Adrenal gland (tissue), 12 donors: Measurements from ENCODE around the gene ALPK3. TPM values are rescaled to one million over a fixed set of nuclear protein-coding genes. Genes with fewer than 3 reads are reported as not detected.

Experiments
- DNase-seq, 7 donors: peaks; one replicate each; pipeline ENCODE4 v3.0.0-alpha.2; 2019 to 2020
- H3K27ac ChIP-seq, 5 donors: fragments of 200-600 bp; sonication (generic) in 4 of 5; 1 replicate in 3 of 5; 2 replicates in 2 of 5; pipeline versions ENCODE4 v1.5.1 to v1.8.0; 2016 to 2020; ENCODE audit warnings: mild to moderate bottlenecking in 1 of 5
- H3K27me3 ChIP-seq: fragments of 200-600 bp; 2 replicates; pipeline ENCODE4 v1.8.0; 2021
- H3K36me3 ChIP-seq, 2 donors: fragments of 200-600 bp; replicated peaks in 1 of 2; 1 replicate in 1 of 2; 2 replicates in 1 of 2; pipeline versions ENCODE4 v1.5.1 to v1.8.0; 2018 to 2022
- H3K4me1 ChIP-seq, 2 donors: fragments of 200-600 bp; replicated peaks in 1 of 2; 1 replicate in 1 of 2; 2 replicates in 1 of 2; pipeline versions ENCODE4 v1.5.1 to v1.8.0; 2018 to 2021
- H3K4me3 ChIP-seq, 4 donors: fragments of 200-600 bp; sonication (generic) in 3 of 4; one replicate each; pipeline ENCODE4 v1.5.1; 2016 to 2018
- H3K9me3 ChIP-seq, 3 donors: fragments of 200-600 bp; sonication (generic) in 1 of 3; replicated peaks in 1 of 3; 1 replicate in 2 of 3; 2 replicates in 1 of 3; pipeline versions ENCODE4 v1.5.1 to v1.8.0; 2016 to 2021
- POLR2A ChIP-seq, 2 donors: fragments of 450-650 bp; IDR thresholded peaks; one replicate each; pipeline ENCODE4 v1.6.1; 2017; ENCODE audit warnings: antibody characterized with exemption in 2 of 2, mild to moderate bottlenecking in 2 of 2, moderate library complexity in 1 of 2
- WGBS, 4 donors: extraction: QIAGEN DNeasy Blood & Tissue Kit in 2 of 4; methylation state at CpG; one replicate each; pipeline versions ENCODE4 v1.1.5 to v1.1.7; 2013 to 2017; 5-methylcytosine and 5-hydroxymethylcytosine counted together
- intact Hi-C, 2 donors: fragments of 100-400 bp; cut with DNase I; formaldehyde crosslinking; loops; one replicate each; pipeline versions ENCODE4 v1.14.1 to v1.15.0; 2022 to 2023
- polyA plus RNA-seq, 3 donors: library from polyadenylated mRNA; stranded (reverse); fragments of 200-250 nt in 2 of 3; fragments of 350-450 nt in 1 of 3; fragmentation: Illumina TruSeq in 1 of 3; extraction: RNeasy Lipid Tissue Mini Kit (QIAGEN cat#74804) in 1 of 3; gene quantifications; one replicate each; pipeline ENCODE4 v1.2.3, GENCODE V29; 2013 to 2014
- total RNA-seq, 9 donors: library from RNA; depleted of rRNA in 4 of 9; stranded (reverse); fragments of >200 nt in 4 of 9; fragments of 120-200 nt in 1 of 9; fragmentation: NEBNext Ultra II Directional in 1 of 9; extraction: Animal tissue kit (Norgen Biotek cat#: 25700) in 1 of 9; gene quantifications; one replicate each; pipeline versions ENCODE4 v1.1.0 to v1.2.4, GENCODE V29; 2013 to 2023
- TF ChIP-seq, protein P1 (sequence below), 6 experiments: fragments of 450-650 bp in 4 of 6; fragments of 200-600 bp in 2 of 6; sonication (generic) in 1 of 6; IDR thresholded peaks; 1 replicate in 5 of 6; 2 replicates in 1 of 6; pipeline versions ENCODE4 v1.5.1 to v1.8.0; 2016 to 2021; ENCODE audit warnings: antibody characterized with exemption in 6 of 6, mild to moderate bottlenecking in 2 of 6, moderate library complexity in 1 of 6
- donor health status: healthy with polysubstance abuse.
- donor health status: Bipolar disorder and iron deficiency.
- donor health status: DM: yes; HTN: yes; CAD: no.
- donor health status: DM: no; HTN: no; CAD: no.
- donor health status: DM: no; HTN: no; CAD: no.
- donor health status: DM: yes; HTN: yes; CAD: no.

The ALPK3 gene
- total and polyA plus RNA-seq, 12 donors: 5.8 to 39.3 (median 15.9) TPM

DNA sequence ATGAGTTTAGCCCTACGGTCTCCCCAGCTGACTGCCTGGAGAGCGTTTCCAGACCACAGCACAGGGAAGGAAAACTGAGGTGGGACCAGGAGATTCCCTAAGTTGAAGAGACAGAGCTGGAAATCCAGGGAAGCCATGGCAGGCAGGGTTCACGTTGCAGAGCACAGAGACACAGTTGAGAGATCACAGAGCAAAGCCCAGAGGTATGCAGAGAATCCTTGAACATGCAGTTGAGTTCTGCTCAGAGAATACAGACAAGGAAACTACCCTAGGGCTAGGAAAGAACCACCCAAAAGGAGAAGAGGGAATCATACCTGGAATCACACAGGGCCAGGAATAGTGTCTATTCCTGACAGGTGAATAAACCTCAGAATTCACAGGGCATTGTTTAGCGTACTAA lies 81.6 kb downstream of the ALPK3 start:
- Histone ChIP-seq H3K27me3 (no peaks in the 10 kb centered on the region), H3K36me3 (no peaks in the 10 kb centered on the region), H3K27ac (no peak overlapping the region), H3K4me3 (no peak overlapping the region), H3K9me3 (peaks cover 0 to 5% (median 0%) of the 10 kb centered on the region in 3 donors), H3K4me1 (no peaks in the 10 kb centered on the region)
- intact Hi-C loops: no loop called here
- WGBS, 4 donors: 83 to 89% (median 85%) methylated on average over 4 of the region's 4 CpGs
- TF ChIP-seq POLR2A (IDR thresholded peaks at IDR 0.05): no peak
- TF ChIP-seq, protein P1, sequence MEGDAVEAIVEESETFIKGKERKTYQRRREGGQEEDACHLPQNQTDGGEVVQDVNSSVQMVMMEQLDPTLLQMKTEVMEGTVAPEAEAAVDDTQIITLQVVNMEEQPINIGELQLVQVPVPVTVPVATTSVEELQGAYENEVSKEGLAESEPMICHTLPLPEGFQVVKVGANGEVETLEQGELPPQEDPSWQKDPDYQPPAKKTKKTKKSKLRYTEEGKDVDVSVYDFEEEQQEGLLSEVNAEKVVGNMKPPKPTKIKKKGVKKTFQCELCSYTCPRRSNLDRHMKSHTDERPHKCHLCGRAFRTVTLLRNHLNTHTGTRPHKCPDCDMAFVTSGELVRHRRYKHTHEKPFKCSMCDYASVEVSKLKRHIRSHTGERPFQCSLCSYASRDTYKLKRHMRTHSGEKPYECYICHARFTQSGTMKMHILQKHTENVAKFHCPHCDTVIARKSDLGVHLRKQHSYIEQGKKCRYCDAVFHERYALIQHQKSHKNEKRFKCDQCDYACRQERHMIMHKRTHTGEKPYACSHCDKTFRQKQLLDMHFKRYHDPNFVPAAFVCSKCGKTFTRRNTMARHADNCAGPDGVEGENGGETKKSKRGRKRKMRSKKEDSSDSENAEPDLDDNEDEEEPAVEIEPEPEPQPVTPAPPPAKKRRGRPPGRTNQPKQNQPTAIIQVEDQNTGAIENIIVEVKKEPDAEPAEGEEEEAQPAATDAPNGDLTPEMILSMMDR (IDR thresholded peaks at IDR 0.05): no peak
- DNase-seq: no peak

DNA sequence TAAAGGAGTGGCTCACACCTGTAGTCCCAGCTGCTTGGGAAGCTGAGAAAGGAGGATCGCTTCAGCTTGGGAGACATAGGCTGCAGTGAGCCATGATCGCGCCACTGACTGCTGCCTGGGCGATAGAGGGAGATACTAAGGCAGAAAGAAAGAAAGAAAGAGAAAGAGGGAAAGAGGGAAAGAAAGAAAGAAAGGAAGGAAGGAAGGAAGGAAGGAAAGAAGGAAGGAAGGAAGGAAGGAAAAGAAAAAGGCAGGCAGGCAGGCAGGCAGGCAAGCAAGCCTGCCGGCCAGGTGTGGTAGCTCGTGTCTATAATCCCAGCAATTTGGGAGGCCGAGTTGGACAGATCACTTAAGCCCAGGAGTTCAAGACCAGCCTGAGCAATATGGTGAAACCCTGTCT lies 82.6 kb downstream of the ALPK3 start:
- WGBS, 4 donors: 88 to 93% (median 89%) methylated on average over 7 of the region's 7 CpGs
- intact Hi-C loops: no loop called here
- H3K4me3 ChIP-seq: no peak overlapping the region
- no peaks in the 10 kb centered on the region for H3K27me3 ChIP-seq
- H3K36me3 ChIP-seq: no peaks in the 10 kb centered on the region
- H3K9me3 ChIP-seq: peaks cover 0 to 5% (median 0%) of the 10 kb centered on the region in 3 donors
- no peak for TF ChIP-seq POLR2A (IDR thresholded peaks at IDR 0.05)
- TF ChIP-seq, protein P1 (IDR thresholded peaks at IDR 0.05): no peak
- H3K27ac ChIP-seq: no peak overlapping the region
- DNase-seq: no peak
- H3K4me1 ChIP-seq: no peaks in the 10 kb centered on the region

DNA sequence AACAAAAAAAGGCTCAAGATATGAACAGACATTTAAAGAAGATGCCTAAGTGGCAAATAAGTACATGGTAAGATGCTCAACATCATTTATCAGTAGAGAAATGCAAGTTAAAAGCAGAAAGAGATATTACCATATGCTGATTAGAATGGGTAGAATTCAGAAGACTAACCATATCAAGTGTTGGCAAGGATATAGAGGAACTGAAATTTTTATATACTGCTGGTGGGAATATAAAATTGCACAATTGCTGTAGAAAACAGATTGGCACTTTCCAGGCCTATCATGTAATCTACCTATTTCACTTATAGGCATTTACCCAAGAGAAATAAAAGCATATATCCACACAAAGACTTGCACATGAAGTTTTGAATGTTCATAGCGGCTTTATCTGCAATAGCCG lies 84.4 kb downstream of the ALPK3 start:
- H3K27ac ChIP-seq: no peak overlapping the region
- 96 to 99% (median 98%) methylated on average over 2 of the region's 2 CpGs for WGBS, 4 donors
- no peak overlapping the region for H3K4me3 ChIP-seq
- intact Hi-C loops: no loop called here
- H3K36me3 ChIP-seq: no peaks in the 10 kb centered on the region
- H3K4me1 ChIP-seq: no peaks in the 10 kb centered on the region
- H3K27me3 ChIP-seq: no peaks in the 10 kb centered on the region
- TF ChIP-seq POLR2A (IDR thresholded peaks at IDR 0.05): no peak
- TF ChIP-seq, protein P1 (IDR thresholded peaks at IDR 0.05): no peak
- DNase-seq: no peak
- peaks cover 0 to 5% (median 0%) of the 10 kb centered on the region in 3 donors for H3K9me3 ChIP-seq

DNA sequence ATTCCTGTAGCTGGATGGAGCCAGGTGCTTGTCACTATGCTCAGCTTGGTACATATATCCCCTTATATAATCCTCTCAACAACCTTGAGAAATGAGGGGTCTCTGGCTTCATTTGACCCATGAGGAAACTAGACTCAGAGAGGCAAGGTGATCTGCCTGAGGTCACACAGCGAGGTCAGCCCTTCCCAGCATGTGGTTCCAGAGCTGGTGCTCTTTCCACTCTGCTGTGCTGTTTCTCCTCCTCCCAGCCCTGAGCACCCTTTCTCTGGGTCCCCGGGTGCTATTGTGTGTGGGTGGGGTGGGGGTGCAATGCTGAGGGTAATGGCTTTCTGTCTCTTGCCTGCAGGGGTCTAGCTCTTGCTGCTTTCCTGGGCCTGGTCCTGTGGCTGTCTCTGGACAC lies 86.6 kb downstream of the ALPK3 start:
- Histone ChIP-seq H3K27me3 (no peaks in the 10 kb centered on the region), H3K36me3 (no peaks in the 10 kb centered on the region), H3K4me1 (peaks cover 11 to 18% of the 10 kb centered on the region in 2 donors), H3K9me3 (peaks cover 0 to 5% (median 0%) of the 10 kb centered on the region in 3 donors), H3K4me3 (no peak overlapping the region), H3K27ac (no peak overlapping the region)
- 92 to 100% (median 95%) methylated on average over 1 to 2 of the region's 2 CpGs; no CpG with 5 or more reads in 1 of the 4 donors for WGBS, 4 donors
- no peak for DNase-seq
- TF ChIP-seq, protein P1 (IDR thresholded peaks at IDR 0.05): no peak
- no peak for TF ChIP-seq POLR2A (IDR thresholded peaks at IDR 0.05)
- intact Hi-C loops: no loop called here
